CD14-positive monocyte (primary cell): ENCODE results near the gene TMEM38A. TPM values are rescaled to one million over a fixed set of nuclear protein-coding genes. Genes with fewer than 3 reads are reported as not detected.

Experiments
- DNase-seq, 3 donors: peaks; one replicate each; pipeline ENCODE4 v3.0.0-alpha.2; 2011 to 2022
- H2AFZ ChIP-seq: 2 replicates; pipeline ENCODE4 v1.6.0; 2012; ENCODE audit warnings: mild to moderate bottlenecking, low read depth, low read length, inconsistent platforms; ENCODE audit not compliant: insufficient read depth, poor library complexity, severe bottlenecking
- H3K27ac ChIP-seq, 2 donors: 1 replicate in 1 of 2; 2 replicates in 1 of 2; pipeline ENCODE4 v1.5.1; 2012 to 2013; ENCODE audit warnings: low read length in 2 of 2, control low read depth in 1 of 2, inconsistent platforms in 1 of 2, low read depth in 1 of 2, mild to moderate bottlenecking in 1 of 2
- H3K27me3 ChIP-seq, 2 donors: one replicate each; pipeline versions ENCODE4 v1.6.0 to v1.6.1; 2011 to 2013; ENCODE audit warnings: low read length in 2 of 2; ENCODE audit not compliant: control insufficient read depth in 2 of 2, insufficient read depth in 2 of 2
- H3K36me3 ChIP-seq, 2 donors: replicated peaks in 1 of 2; 1 replicate in 1 of 2; 2 replicates in 1 of 2; pipeline versions ENCODE4 v1.5.1 to v1.6.1; 2012 to 2013; ENCODE audit warnings: low read length in 2 of 2, control low read depth in 1 of 2, inconsistent platforms in 1 of 2, mild to moderate bottlenecking in 1 of 2; ENCODE audit not compliant: insufficient read depth in 2 of 2, control insufficient read depth in 1 of 2
- H3K4me1 ChIP-seq, 2 donors: 1 replicate in 1 of 2; 2 replicates in 1 of 2; pipeline versions ENCODE4 v1.5.1 to v1.6.1; 2012 to 2013; ENCODE audit warnings: low read length in 2 of 2, control low read depth in 1 of 2, inconsistent platforms in 1 of 2, mild to moderate bottlenecking in 1 of 2, moderate library complexity in 1 of 2; ENCODE audit not compliant: insufficient read depth in 2 of 2, control insufficient read depth in 1 of 2
- H3K4me2 ChIP-seq: replicated peaks from 2 replicates; pipeline ENCODE3; 2012; ENCODE audit warnings: low read length, moderate library complexity, mild to moderate bottlenecking; ENCODE audit not compliant: poor library complexity, severe bottlenecking; ENCODE audit errors: extremely low read depth
- H3K4me3 ChIP-seq, 3 experiments: fragments of 200-600 bp in 1 of 3; sonication (generic) in 1 of 3; replicated peaks in 1 of 3; 1 replicate in 2 of 3; 2 replicates in 1 of 3; pipeline ENCODE4 v1.5.1; 2011 to 2013; ENCODE audit warnings: low read length in 3 of 3, mild to moderate bottlenecking in 3 of 3, control low read depth in 2 of 3, low read depth in 2 of 3, inconsistent platforms in 1 of 3, moderate library complexity in 1 of 3
- H3K79me2 ChIP-seq: 2 replicates; pipeline ENCODE4 v1.6.0; 2012; ENCODE audit warnings: mild to moderate bottlenecking, control low read depth, inconsistent platforms, low read length, moderate library complexity; ENCODE audit not compliant: insufficient read depth
- H3K9ac ChIP-seq: 2 replicates; pipeline ENCODE4 v1.6.0; 2017; ENCODE audit warnings: low read length, mild to moderate bottlenecking; ENCODE audit not compliant: insufficient read depth, poor library complexity, severe bottlenecking
- H3K9me3 ChIP-seq, 2 donors: replicated peaks in 1 of 2; 1 replicate in 1 of 2; 2 replicates in 1 of 2; pipeline versions ENCODE4 v1.5.1 to v1.6.1; 2012 to 2013; ENCODE audit warnings: low read length in 2 of 2, control low read depth in 1 of 2; ENCODE audit not compliant: control insufficient read depth in 1 of 2, insufficient read depth in 1 of 2
- H4K20me1 ChIP-seq: 2 replicates; pipeline ENCODE4 v1.6.0; 2012; ENCODE audit warnings: mild to moderate bottlenecking, low read length, control low read depth, moderate library complexity; ENCODE audit not compliant: insufficient read depth
- H3K27ac Mint-ChIP-seq, 7 donors: one replicate each; pipeline ENCODE4 v1.8.0; 2020; ENCODE audit warnings: mild to moderate bottlenecking in 7 of 7, mixed read lengths in 7 of 7, moderate library complexity in 6 of 7, inconsistent platforms in 2 of 7
- H3K27me3 Mint-ChIP-seq, 3 donors: one replicate each; pipeline ENCODE4 v1.8.0; 2021 to 2022; ENCODE audit warnings: low read depth in 3 of 3, mild to moderate bottlenecking in 3 of 3, mixed read lengths in 3 of 3, moderate library complexity in 3 of 3, inconsistent platforms in 1 of 3
- H3K36me3 Mint-ChIP-seq, 2 donors: one replicate each; pipeline ENCODE4 v1.8.0; 2020; ENCODE audit warnings: mixed read lengths in 2 of 2, inconsistent platforms in 1 of 2, mild to moderate bottlenecking in 1 of 2
- H3K4me1 Mint-ChIP-seq: one replicate; pipeline ENCODE4 v1.8.0; 2020; ENCODE audit warnings: mild to moderate bottlenecking, mixed read lengths
- H3K4me3 Mint-ChIP-seq, 2 donors: one replicate each; pipeline ENCODE4 v1.8.0; 2020; ENCODE audit warnings: mild to moderate bottlenecking in 2 of 2, mixed read lengths in 2 of 2, moderate library complexity in 1 of 2
- H3K9me3 Mint-ChIP-seq, 7 donors: one replicate each; pipeline ENCODE4 v1.8.0; 2020 to 2022; ENCODE audit warnings: mixed read lengths in 7 of 7, mild to moderate bottlenecking in 6 of 7, moderate library complexity in 6 of 7, inconsistent platforms in 2 of 7
- WGBS: methylation state at CpG from one replicate; pipeline ENCODE4 v1.1.5; 2013; ENCODE audit warnings: missing lambda C conversion rate; ENCODE audit not compliant: insufficient coverage; 5-methylcytosine and 5-hydroxymethylcytosine counted together
- intact Hi-C, 2 donors: fragments of 100-400 bp; cut with micrococcal nuclease; formaldehyde crosslinking; loops; one replicate each; pipeline versions ENCODE4 v1.15.0 to v1.15.1; 2023
- polyA plus RNA-seq, 3 donors: library from polyadenylated mRNA; depleted of rRNA in 1 of 3; unstranded in 2 of 3; stranded (reverse) in 1 of 3; fragments of 300-500 nt in 2 of 3; fragments of >200 nt in 1 of 3; fragmentation: Illumina TruSeq in 2 of 3; gene quantifications; 1 replicate in 2 of 3; 2 replicates in 1 of 3; pipeline ENCODE4 v1.2.3, GENCODE V29; 2012 to 2021
- TF ChIP-seq, protein P1 (sequence below): fragments of 200-600 bp; IDR thresholded peaks from one replicate; pipeline ENCODE4 v1.8.0; 2022; ENCODE audit warnings: antibody characterized with exemption, mild to moderate bottlenecking

The TMEM38A gene
- polyA plus RNA-seq, 3 donors = 8.5 to 21.6 (median 10.6) TPM

DNA sequence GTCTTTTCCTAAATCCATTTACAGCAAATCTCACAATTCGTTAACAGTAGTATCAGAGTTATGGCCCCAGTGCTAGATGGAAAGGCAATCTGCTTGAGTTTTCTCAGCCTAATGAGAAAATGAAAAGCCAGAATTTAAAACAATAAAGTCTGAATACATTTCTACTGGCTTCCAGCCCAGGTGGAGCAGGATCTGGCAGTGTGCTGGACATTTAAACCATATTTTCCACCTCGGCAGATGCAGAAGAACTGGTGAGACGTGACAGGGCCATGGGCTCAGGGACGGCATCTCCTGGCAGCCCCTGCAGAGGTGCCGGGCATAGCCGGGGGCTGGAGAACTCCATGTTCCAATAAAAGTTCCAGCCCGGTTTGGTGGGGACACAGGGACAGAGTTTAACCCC, 8.1 kb upstream of the TMEM38A start:
- Mint-ChIP-seq H3K9me3 (peaks cover 0 to 2% (median 0%) of the 10 kb centered on the region in 7 donors), H3K4me3 (no peak overlapping the region), H3K27me3 (peaks cover 0 to 1% (median 0%) of the 10 kb centered on the region in 3 donors), H3K36me3 (peaks cover 76 to 94% of the 10 kb centered on the region in 2 donors), H3K4me1 (peaks cover 33% of the 10 kb centered on the region), H3K27ac (peak overlapping the region in 3 of 7 donors; percentile 21 to 35 (median 22))
- H4K20me1 ChIP-seq = peaks cover 100% of the 10 kb centered on the region
- H3K4me3 ChIP-seq = no peak overlapping the region
- H3K27ac ChIP-seq = no peak overlapping the region
- TF ChIP-seq, protein P1, sequence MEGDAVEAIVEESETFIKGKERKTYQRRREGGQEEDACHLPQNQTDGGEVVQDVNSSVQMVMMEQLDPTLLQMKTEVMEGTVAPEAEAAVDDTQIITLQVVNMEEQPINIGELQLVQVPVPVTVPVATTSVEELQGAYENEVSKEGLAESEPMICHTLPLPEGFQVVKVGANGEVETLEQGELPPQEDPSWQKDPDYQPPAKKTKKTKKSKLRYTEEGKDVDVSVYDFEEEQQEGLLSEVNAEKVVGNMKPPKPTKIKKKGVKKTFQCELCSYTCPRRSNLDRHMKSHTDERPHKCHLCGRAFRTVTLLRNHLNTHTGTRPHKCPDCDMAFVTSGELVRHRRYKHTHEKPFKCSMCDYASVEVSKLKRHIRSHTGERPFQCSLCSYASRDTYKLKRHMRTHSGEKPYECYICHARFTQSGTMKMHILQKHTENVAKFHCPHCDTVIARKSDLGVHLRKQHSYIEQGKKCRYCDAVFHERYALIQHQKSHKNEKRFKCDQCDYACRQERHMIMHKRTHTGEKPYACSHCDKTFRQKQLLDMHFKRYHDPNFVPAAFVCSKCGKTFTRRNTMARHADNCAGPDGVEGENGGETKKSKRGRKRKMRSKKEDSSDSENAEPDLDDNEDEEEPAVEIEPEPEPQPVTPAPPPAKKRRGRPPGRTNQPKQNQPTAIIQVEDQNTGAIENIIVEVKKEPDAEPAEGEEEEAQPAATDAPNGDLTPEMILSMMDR = no peak
- intact Hi-C loops = no loop called here
- 87% methylated on average over 4 of the region's 7 CpGs for WGBS
- H3K27me3 ChIP-seq = no peaks in the 10 kb centered on the region
- no peak overlapping the region for H3K9ac ChIP-seq
- H2AFZ ChIP-seq = no peak overlapping the region
- H3K9me3 ChIP-seq = no peaks in the 10 kb centered on the region
- H3K79me2 ChIP-seq = peaks cover 78% of the 10 kb centered on the region
- H3K4me1 ChIP-seq = peaks cover 6 to 27% of the 10 kb centered on the region in 2 donors
- peaks cover 60 to 93% of the 10 kb centered on the region in 2 donors for H3K36me3 ChIP-seq
- H3K4me2 ChIP-seq = no peak overlapping the region
- no peak for DNase-seq

DNA sequence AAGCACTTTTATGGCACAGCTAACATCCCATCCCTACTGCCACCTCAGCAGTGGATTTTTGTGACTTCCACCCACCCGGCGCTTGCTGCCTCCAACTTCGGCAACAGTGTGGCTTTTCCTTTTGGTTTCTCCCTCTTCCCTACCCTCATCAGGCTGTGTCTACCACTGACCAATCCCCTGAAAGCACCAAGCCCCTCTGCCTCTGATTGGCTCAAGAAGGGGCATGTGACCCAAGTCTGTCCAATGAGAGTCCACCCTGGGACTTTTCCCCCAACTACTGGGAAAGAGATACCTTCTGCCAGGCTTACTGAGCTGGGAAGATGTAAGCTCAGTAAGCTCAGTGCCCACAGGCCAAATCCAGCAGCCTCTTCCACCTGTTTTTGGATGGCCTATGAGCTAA, 6.8 kb upstream of the TMEM38A start:
- H3K27ac Mint-ChIP-seq = peak overlapping the region in 4 of 7 donors; percentile 45 to 81 (median 62)
- H3K4me2 ChIP-seq = no peak overlapping the region
- H3K9me3 ChIP-seq = no peaks in the 10 kb centered on the region
- no peak overlapping the region for H3K9ac ChIP-seq
- H2AFZ ChIP-seq = no peak overlapping the region
- DNase-seq = peak in 1 of 3 donors; percentile 29
- no peak overlapping the region for H3K4me3 ChIP-seq
- no peak overlapping the region for H3K4me3 Mint-ChIP-seq
- peaks cover 100% of the 10 kb centered on the region for H4K20me1 ChIP-seq
- peaks cover 45% of the 10 kb centered on the region for H3K4me1 Mint-ChIP-seq
- intact Hi-C loops = no loop called here
- 95% methylated on average over 3 of the region's 3 CpGs for WGBS
- peaks cover 0 to 2% (median 0%) of the 10 kb centered on the region in 7 donors for H3K9me3 Mint-ChIP-seq
- peaks cover 66 to 91% of the 10 kb centered on the region in 2 donors for H3K36me3 ChIP-seq
- TF ChIP-seq, protein P1 = no peak
- peaks cover 0 to 1% (median 0%) of the 10 kb centered on the region in 3 donors for H3K27me3 Mint-ChIP-seq
- H3K79me2 ChIP-seq = peaks cover 78% of the 10 kb centered on the region
- H3K27ac ChIP-seq = no peak overlapping the region
- H3K36me3 Mint-ChIP-seq = peaks cover 77 to 90% of the 10 kb centered on the region in 2 donors
- H3K4me1 ChIP-seq = peaks cover 15 to 40% of the 10 kb centered on the region in 2 donors
- no peaks in the 10 kb centered on the region for H3K27me3 ChIP-seq
